RWPE1 (cell line): ENCODE measurements around the gene PGAP3.
A peak's percentile ranks its signal among the peaks of the same experiment; 100 is the strongest.

Source experiments
- CTCF ChIA-PET: fragments of 350-600 bp; sonication (Branson Sonifier 250); formaldehyde crosslinking; extraction: SDS; loops from one replicate; lab custom pipeline; 2021; lab: Yijun Ruan, JAX
- POLR2A ChIA-PET: fragments of 400-600 bp; formaldehyde crosslinking; extraction: SDS; loops from one replicate; lab custom pipeline; 2020; ENCODE audit warnings: antibody characterized with exemption; ENCODE audit not compliant: low non-redundant PET; lab: Yijun Ruan, JAX
- DNase-seq: peaks from one replicate; pipeline ENCODE4 v3.0.0; 2012; ENCODE audit warnings: low spot score
- H3K27ac ChIP-seq: fragments of 450-650 bp; 2 replicates; pipeline ENCODE4 v1.5.1; 2017
- CTCF ChIP-seq: fragments of 450-650 bp; conservative IDR thresholded peaks from 2 replicates; pipeline ENCODE4 v1.5.1; 2017; ENCODE audit warnings: low read depth, mild to moderate bottlenecking

Gene PGAP3

GRCh38 chr17:39648616-39649366 lies 39.1 kb downstream of the PGAP3 start:
- no peak for TF ChIP-seq CTCF
- ChIA-PET CTCF (interaction anchor here (0.6 to 1.2 kb wide), 2 partner anchors 16 to 106 kb away, joined by 4 to 5 read pairs; no protein-coding TSS in a partner anchor), POLR2A (no interaction called here)
- H3K27ac ChIP-seq, result peak overlapping the region; percentile 18; the same call in 1 of the 2 replicates
- DNase-seq, result no peak

- TF ChIP-seq CTCF, result no peak
- CTCF ChIA-PET, result interaction anchor here (1.0 to 1.2 kb wide), 3 partner anchors 12 to 21 kb away, joined by 3 to 4 read pairs (median 4); partner anchors contain the start of gene PNMT
- no peak overlapping the region for H3K27ac ChIP-seq
Observed at GRCh38 chr17:39647256-39647655, 40.6 kb downstream of the PGAP3 start.

GRCh38 chr17:39643271-39643670 lies 44.6 kb downstream of the PGAP3 start:
- no peak for DNase-seq
- CTCF ChIA-PET, result interaction anchor here (0.5 to 2.9 kb wide), 3 partner anchors 10 to 21 kb away, joined by 3 to 23 read pairs (median 6); no protein-coding TSS in a partner anchor
- TF ChIP-seq CTCF, result no peak

More at GRCh38 chr17:39647256-39647655, 40.6 kb downstream of the PGAP3 start:
- DNase-seq, result no peak
- POLR2A ChIA-PET, result no interaction called here

GRCh38 chr17:39642291-39643074 lies 45.4 kb downstream of the PGAP3 start:
- no peak overlapping the region for H3K27ac ChIP-seq
- no peak for TF ChIP-seq CTCF
- ChIA-PET POLR2A (no interaction called here), CTCF (interaction anchor here (1.9 to 2.9 kb wide), 2 partner anchors 11 to 20 kb away, joined by 6 to 23 read pairs; no protein-coding TSS in a partner anchor)
- DNase-seq, result no peak

More at GRCh38 chr17:39643271-39643670, 44.6 kb downstream of the PGAP3 start:
- POLR2A ChIA-PET, result no interaction called here
- H3K27ac ChIP-seq, result peak overlapping the region; percentile 11; the same call in 1 of the 2 replicates

- no peak for TF ChIP-seq CTCF
- H3K27ac ChIP-seq, result no peak overlapping the region
- no peak for DNase-seq
- CTCF ChIA-PET, result interaction anchor here (0.6 kb wide), 1 partner anchor 11 kb away, joined by 4 read pairs; no protein-coding TSS in a partner anchor
- POLR2A ChIA-PET, result no interaction called here
Observed at GRCh38 chr17:39641883-39642282, 46.0 kb downstream of the PGAP3 start.

GRCh38 chr17:39641097-39641496 lies 46.8 kb downstream of the PGAP3 start:
- H3K27ac ChIP-seq, result no peak overlapping the region
- ChIA-PET CTCF (interaction anchor here (0.6 to 0.7 kb wide), 2 partner anchors 12 to 253 kb away, joined by 3 to 4 read pairs; no protein-coding TSS in a partner anchor), POLR2A (no interaction called here)

More at GRCh38 chr17:39641097-39641496, 46.8 kb downstream of the PGAP3 start:
- TF ChIP-seq CTCF, result no peak
- no peak for DNase-seq
